GM19023 (cell line): Measurements from ENCODE around the gene SPAG6.
A peak's percentile ranks its signal among the peaks of the same experiment; 100 is the strongest.

ENCODE experiments used
- ATAC-seq: cut with Tn5 transposase; IDR thresholded peaks from one replicate; pipeline ENCODE4 v1.9.1; 2021; ENCODE audit warnings: mild to moderate bottlenecking, moderate library complexity; ENCODE audit not compliant: unreplicated experiment

Gene SPAG6

GRCh38 chr10:22455068-22455857 is 110.0 kb downstream of the SPAG6 start:
- peak; percentile 42 for ATAC-seq

GRCh38 chr10:22456486-22456885 is 111.2 kb downstream of the SPAG6 start:
- no peak for ATAC-seq

GRCh38 chr10:22458272-22459038 is 113.2 kb downstream of the SPAG6 start:
- ATAC-seq = no peak

GRCh38 chr10:22459496-22459895 is 114.2 kb downstream of the SPAG6 start:
- no peak for ATAC-seq

GRCh38 chr10:22460101-22460500 is 114.8 kb downstream of the SPAG6 start:
- ATAC-seq = no peak

GRCh38 chr10:22460531-22461403 is 115.5 kb downstream of the SPAG6 start:
- ATAC-seq = no peak

GRCh38 chr10:22461891-22462290 is 116.6 kb downstream of the SPAG6 start:
- no peak for ATAC-seq

- no peak for ATAC-seq
Observed at GRCh38 chr10:22463255-22463654, 118.0 kb downstream of the SPAG6 start.

GRCh38 chr10:22464966-22465629 is 119.8 kb downstream of the SPAG6 start:
- ATAC-seq = peak; percentile 68

- no peak for ATAC-seq
Observed at GRCh38 chr10:22466763-22467334, 121.6 kb downstream of the SPAG6 start.
